Muscle layer of duodenum (tissue), 2 donors: ENCODE data around the gene MUC4.
"Not testable (repeated sequence)": the region's sequence is repeated elsewhere in the genome, so short reads cannot be mapped to it uniquely, and the experiment has no call there.

Experiments used
- H3K27ac ChIP-seq: one replicate; pipeline ENCODE4 v1.7.0; 2013; ENCODE audit warnings: mild to moderate bottlenecking, low read length
- H3K27me3 ChIP-seq: one replicate; pipeline ENCODE4 v1.7.0; 2013; ENCODE audit warnings: low read depth, mild to moderate bottlenecking, control low read depth, low read length
- H3K36me3 ChIP-seq, 2 donors: one replicate each; pipeline ENCODE4 v1.7.0; 2013; ENCODE audit warnings: low read length in 2 of 2, control low read depth in 1 of 2, mild to moderate bottlenecking in 1 of 2; ENCODE audit not compliant: insufficient read depth in 2 of 2, control insufficient read depth in 1 of 2
- H3K4me1 ChIP-seq, 2 donors: one replicate each; pipeline ENCODE4 v1.7.0; 2013; ENCODE audit warnings: low read length in 2 of 2, mild to moderate bottlenecking in 2 of 2, control low read depth in 1 of 2, moderate library complexity in 1 of 2; ENCODE audit not compliant: insufficient read depth in 2 of 2, control insufficient read depth in 1 of 2
- H3K4me3 ChIP-seq, 2 donors: one replicate each; pipeline ENCODE4 v1.7.0; 2013; ENCODE audit warnings: low read length in 2 of 2, low read depth in 1 of 2, mild to moderate bottlenecking in 1 of 2
- H3K9me3 ChIP-seq, 2 donors: one replicate each; pipeline ENCODE4 v1.7.0; 2013; ENCODE audit warnings: low read length in 2 of 2, control low read depth in 1 of 2, mild to moderate bottlenecking in 1 of 2; ENCODE audit not compliant: control insufficient read depth in 1 of 2
- donor health status: healthy.

MUC4 gene

DNA sequence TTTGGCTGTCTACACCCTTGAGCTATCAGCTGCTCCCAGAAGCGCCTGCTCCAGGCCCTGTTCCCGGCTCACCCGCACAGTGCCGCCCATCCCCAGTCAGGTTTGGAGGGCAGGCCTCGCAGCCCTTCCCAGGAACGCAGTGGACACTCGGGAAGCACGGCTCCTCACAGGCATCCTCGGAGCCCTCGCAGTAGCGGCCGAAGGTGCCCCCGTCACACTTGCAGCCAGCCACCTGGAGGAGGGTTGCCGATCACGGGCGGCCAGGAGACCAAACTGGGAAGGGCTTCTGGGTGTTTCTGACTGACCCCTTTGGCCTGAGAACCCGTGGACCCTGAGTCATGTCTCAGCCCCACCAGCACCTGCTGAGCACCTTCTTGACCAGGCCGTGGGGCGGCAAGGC lies 57.6 kb downstream of the MUC4 start:
- Histone ChIP-seq H3K36me3 (no peaks in the 10 kb centered on the region), H3K27me3 (peaks cover 5% of the 10 kb centered on the region), H3K4me3 (no peak overlapping the region), H3K9me3 (no peaks in the 10 kb centered on the region), H3K4me1 (peaks cover 0 to 4% of the 10 kb centered on the region in 2 donors), H3K27ac (no peak overlapping the region)

DNA sequence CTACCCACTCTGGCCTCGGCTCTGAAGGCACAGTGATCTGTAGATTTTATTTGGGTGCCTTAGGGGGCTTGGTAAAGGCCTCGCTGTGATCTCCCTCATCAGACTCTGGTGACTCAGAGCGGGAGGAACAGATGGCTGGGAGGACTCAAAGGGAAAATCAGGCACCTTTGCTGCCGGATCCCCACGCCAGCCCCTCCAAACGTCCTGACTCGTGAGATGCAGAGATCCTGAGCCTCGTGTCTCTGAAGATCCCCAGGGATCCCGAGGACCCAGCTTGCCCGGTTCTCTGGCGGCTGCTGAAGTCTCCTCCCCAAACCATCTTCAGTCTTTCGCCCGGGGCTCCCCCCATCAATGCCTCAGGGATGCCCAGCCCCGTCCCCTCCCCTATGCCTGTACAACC lies 58.1 kb downstream of the MUC4 start:
- Histone ChIP-seq H3K9me3 (no peaks in the 10 kb centered on the region), H3K36me3 (no peaks in the 10 kb centered on the region), H3K4me3 (no peak overlapping the region), H3K4me1 (peaks cover 0 to 4% of the 10 kb centered on the region in 2 donors), H3K27me3 (peaks cover 5% of the 10 kb centered on the region), H3K27ac (no peak overlapping the region)

GRCh38 chr3:195752546-195753331 lies 59.0 kb downstream of the MUC4 start:
- Histone ChIP-seq H3K4me3 (no peak overlapping the region), H3K27me3 (no peaks in the 10 kb centered on the region)

DNA sequence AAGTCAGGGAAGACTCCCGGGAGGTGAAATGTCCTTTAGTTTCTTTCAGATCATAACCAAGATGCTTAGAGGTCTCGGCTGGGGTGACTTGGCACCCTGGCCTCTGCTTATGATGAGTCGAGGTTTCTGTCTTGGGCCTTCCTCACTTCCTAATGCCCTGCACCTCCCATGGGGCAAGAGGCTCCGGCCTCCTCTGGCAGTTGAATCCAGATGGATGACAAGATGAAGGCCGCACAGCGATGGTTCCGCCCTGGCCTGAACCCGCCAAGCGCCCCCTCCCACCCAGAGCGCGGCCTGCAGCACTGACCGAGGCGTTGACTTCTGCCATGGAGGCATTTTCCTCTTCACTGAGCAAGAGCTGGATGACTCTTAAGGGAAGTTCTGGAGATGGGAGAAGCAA lies 59.7 kb downstream of the MUC4 start:
- no peak overlapping the region for H3K4me3 ChIP-seq
- no peaks in the 10 kb centered on the region for H3K4me1 ChIP-seq
- H3K27ac ChIP-seq: no peak overlapping the region
- H3K27me3 ChIP-seq: no peaks in the 10 kb centered on the region
- H3K9me3 ChIP-seq: no peaks in the 10 kb centered on the region
- no peaks in the 10 kb centered on the region for H3K36me3 ChIP-seq

More at GRCh38 chr3:195752546-195753331, 59.0 kb downstream of the MUC4 start:
- H3K36me3 ChIP-seq: no peaks in the 10 kb centered on the region
- H3K4me1 ChIP-seq: peaks cover 0 to 4% of the 10 kb centered on the region in 2 donors
- H3K27ac ChIP-seq: no peak overlapping the region
- H3K9me3 ChIP-seq: no peaks in the 10 kb centered on the region

- H3K4me1 ChIP-seq: no peaks in the 10 kb centered on the region
- H3K4me3 ChIP-seq: no peak overlapping the region
- no peak overlapping the region for H3K27ac ChIP-seq
- no peaks in the 10 kb centered on the region for H3K9me3 ChIP-seq
- H3K36me3 ChIP-seq: no peaks in the 10 kb centered on the region
- no peaks in the 10 kb centered on the region for H3K27me3 ChIP-seq
Measured at GRCh38 chr3:195751560-195751959, 60.2 kb downstream of the MUC4 start.

DNA sequence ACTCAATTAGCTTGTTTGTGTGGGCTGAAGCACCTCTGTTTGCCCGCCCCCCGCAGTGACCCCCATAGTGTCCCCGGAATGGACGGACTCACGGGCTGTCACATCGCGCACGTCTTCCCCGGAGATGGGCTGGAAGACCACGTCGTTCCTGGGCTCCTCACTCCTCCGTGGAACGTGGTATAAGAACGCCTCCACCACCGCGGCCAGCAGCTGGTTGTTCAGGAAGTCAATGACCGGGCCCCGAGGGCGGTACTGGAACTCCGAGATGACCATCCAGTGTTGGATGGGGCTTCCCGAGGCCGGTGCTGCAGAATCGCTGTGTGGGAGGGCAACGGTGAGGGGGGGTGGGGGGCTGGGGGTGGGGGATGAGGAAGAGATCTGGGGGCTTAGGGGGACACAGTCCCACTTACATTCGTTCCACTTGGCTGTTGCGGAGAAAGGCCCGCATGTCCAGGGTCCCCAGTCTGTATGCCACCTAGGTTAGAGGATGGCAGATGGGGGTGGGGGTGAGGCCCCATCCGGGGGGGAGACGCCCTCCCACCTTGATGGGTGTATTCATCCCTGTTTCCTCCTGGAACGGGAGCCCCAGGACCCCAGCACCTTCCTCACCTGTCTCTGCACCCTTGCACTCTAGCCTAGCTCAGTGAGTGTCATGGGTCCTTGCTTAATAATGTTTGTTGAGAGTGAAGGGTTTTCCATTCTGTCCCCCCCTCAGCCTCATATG lies 60.8 kb downstream of the MUC4 start:
- H3K4me3 ChIP-seq: no peak overlapping the region
- no peaks in the 10 kb centered on the region for H3K9me3 ChIP-seq
- no peaks in the 10 kb centered on the region for H3K27me3 ChIP-seq
- no peak overlapping the region for H3K27ac ChIP-seq
- no peaks in the 10 kb centered on the region for H3K36me3 ChIP-seq
- no peaks in the 10 kb centered on the region for H3K4me1 ChIP-seq

DNA sequence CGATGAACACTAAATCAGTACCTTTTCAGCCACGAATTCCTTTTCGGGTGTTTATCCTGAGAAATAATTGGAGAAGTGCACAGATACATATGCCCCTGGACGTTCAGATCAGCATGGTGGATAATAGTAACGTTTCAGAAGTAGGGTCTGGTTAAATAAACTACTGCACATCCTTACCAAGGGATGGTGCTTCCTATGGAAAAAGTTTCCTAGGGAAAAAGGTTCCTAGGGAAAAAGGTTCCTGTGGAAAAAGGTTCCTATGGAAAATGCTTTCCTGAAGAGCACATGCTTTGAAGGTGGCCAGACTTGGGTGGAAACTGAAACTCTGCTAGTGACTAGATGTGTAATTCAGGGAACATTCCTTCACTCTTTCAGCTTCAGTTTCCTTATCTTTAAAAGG lies 62.6 kb downstream of the MUC4 start:
- not testable (repeated sequence) for H3K9me3 ChIP-seq, H3K36me3 ChIP-seq, H3K4me1 ChIP-seq, H3K27ac ChIP-seq, H3K4me3 ChIP-seq, H3K27me3 ChIP-seq

GRCh38 chr3:195748661-195749060 lies 63.1 kb downstream of the MUC4 start:
- no peak overlapping the region for H3K27ac ChIP-seq
- H3K9me3 ChIP-seq: no peaks in the 10 kb centered on the region
- H3K36me3 ChIP-seq: no peaks in the 10 kb centered on the region
- H3K4me3 ChIP-seq: no peak overlapping the region
- no peaks in the 10 kb centered on the region for H3K4me1 ChIP-seq
- H3K27me3 ChIP-seq: no peaks in the 10 kb centered on the region

GRCh38 chr3:195746751-195747150 lies 65.0 kb downstream of the MUC4 start:
- Histone ChIP-seq H3K36me3 (no peaks in the 10 kb centered on the region), H3K4me3 (no peak overlapping the region), H3K9me3 (no peaks in the 10 kb centered on the region), H3K27me3 (no peaks in the 10 kb centered on the region), H3K27ac (no peak overlapping the region), H3K4me1 (no peaks in the 10 kb centered on the region)

DNA sequence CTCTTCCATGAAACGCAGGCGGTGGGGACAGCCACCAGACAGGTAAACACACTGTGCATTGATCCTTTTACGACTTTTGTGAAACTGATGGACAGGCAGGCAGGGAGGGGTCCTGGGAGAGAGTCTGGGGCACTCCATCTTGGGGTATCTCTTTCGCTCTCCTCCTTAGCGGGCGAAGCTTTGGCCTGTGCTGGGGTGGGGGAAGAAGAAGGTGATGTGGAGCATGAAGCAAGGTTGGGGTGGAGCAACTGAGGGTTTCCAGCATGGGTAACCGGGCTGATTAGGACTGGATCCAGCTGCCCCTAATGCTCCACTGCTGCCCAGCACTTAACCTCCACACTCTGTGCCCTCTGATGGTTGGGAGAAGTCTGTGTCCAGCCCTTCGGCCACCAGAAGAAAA lies 65.4 kb downstream of the MUC4 start:
- H3K27ac ChIP-seq: no peak overlapping the region
- H3K4me3 ChIP-seq: no peak overlapping the region
- no peaks in the 10 kb centered on the region for H3K27me3 ChIP-seq
- no peaks in the 10 kb centered on the region for H3K9me3 ChIP-seq
- no peaks in the 10 kb centered on the region for H3K4me1 ChIP-seq
- no peaks in the 10 kb centered on the region for H3K36me3 ChIP-seq

DNA sequence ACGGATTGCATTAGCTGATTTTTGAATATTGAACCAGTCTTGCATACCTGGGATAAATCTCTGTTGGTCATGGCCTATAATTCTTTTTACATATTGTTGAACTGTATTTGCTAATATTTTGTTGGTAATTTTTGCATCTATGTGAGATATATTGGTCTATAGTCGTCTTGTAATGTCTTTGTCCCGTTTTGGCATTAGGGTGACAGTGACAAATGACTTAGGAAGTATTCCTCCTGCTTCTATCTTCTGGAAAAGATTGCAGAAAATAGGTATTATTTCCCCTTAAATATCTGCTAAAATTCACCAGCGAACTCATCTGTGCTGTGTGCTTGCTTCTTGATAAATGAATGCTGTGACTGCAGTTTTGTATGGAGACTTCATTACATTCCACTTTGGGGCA lies 67.3 kb downstream of the MUC4 start:
- Histone ChIP-seq H3K27me3 (no peaks in the 10 kb centered on the region), H3K4me1 (no peaks in the 10 kb centered on the region), H3K36me3 (no peaks in the 10 kb centered on the region)

More for the DNA sequence above, 67.3 kb downstream of the MUC4 start:
- Histone ChIP-seq H3K27ac (no peak overlapping the region), H3K4me3 (no peak overlapping the region), H3K9me3 (no peaks in the 10 kb centered on the region)
